SK-N-SH (cell line): Measurements from ENCODE around the gene MAPK8IP3. TPM values are rescaled to one million over a fixed set of nuclear protein-coding genes. Genes with fewer than 3 reads are reported as not detected.

Experiments used
- CTCF ChIA-PET: fragments of 300-600, 350-600 bp; formaldehyde crosslinking; extraction: SDS; loops from one replicate; lab custom pipeline; 2021; lab: Yijun Ruan, JAX
- POLR2A ChIA-PET: fragments of 350-600 bp; sonication (Branson Sonifier 250); formaldehyde crosslinking; extraction: SDS; loops from one replicate; lab custom pipeline; 2020; ENCODE audit warnings: antibody characterized with exemption, inconsistent platforms; lab: Yijun Ruan, JAX
- DNase-seq: peaks from one replicate; pipeline ENCODE4 v3.0.0; 2012
- H2AFZ ChIP-seq: fragments of 200-600 bp; sonication (generic); 2 replicates; pipeline ENCODE4 v1.8.1; 2016; ENCODE audit warnings: antibody characterized with exemption, mild to moderate bottlenecking, low read depth
- H3F3A ChIP-seq: fragments of 200-600 bp; sonication (generic); replicated peaks from 2 replicates; pipeline ENCODE3; 2016; ENCODE audit warnings: antibody characterized with exemption, mild to moderate bottlenecking; ENCODE audit not compliant: insufficient read depth
- H3K27ac ChIP-seq, 2 experiments: fragments of 200-500 bp in 1 of 2; fragments of 200-600 bp in 1 of 2; sonication (Bioruptor generic) in 1 of 2; sonication (generic), shearing (Covaris generic) in 1 of 2; 2 replicates each; pipeline versions ENCODE4 v1.5.1 to v1.6.1; 2014 to 2016; ENCODE audit warnings: low read depth in 2 of 2, inconsistent platforms in 1 of 2, low read length in 1 of 2, mild to moderate bottlenecking in 1 of 2, mixed read lengths in 1 of 2
- H3K27me3 ChIP-seq: fragments of 200-600 bp; sonication (generic), shearing (Covaris generic); 2 replicates; pipeline ENCODE4 v1.6.1; 2016; ENCODE audit warnings: mixed run types; ENCODE audit not compliant: insufficient read depth
- H3K36me3 ChIP-seq, 2 experiments: fragments of 200-500 bp in 1 of 2; fragments of 200-600 bp in 1 of 2; sonication (Bioruptor generic) in 1 of 2; sonication (generic) in 1 of 2; replicated peaks in 1 of 2; 2 replicates each; pipeline versions ENCODE3 to v1.5.1; 2014 to 2016; ENCODE audit warnings: low read length in 1 of 2, mild to moderate bottlenecking in 1 of 2; ENCODE audit not compliant: insufficient read depth in 2 of 2, control insufficient read depth in 1 of 2
- H3K4me1 ChIP-seq, 2 experiments: fragments of 200-500 bp in 1 of 2; fragments of 200-600 bp in 1 of 2; sonication (Bioruptor generic) in 1 of 2; sonication (generic), shearing (Covaris generic) in 1 of 2; 2 replicates each; pipeline versions ENCODE4 v1.5.1 to v1.6.1; 2014 to 2016; ENCODE audit warnings: low read depth in 1 of 2, low read length in 1 of 2, mixed run types in 1 of 2; ENCODE audit not compliant: insufficient read depth in 2 of 2, control insufficient read depth in 1 of 2
- H3K4me2 ChIP-seq: fragments of 200-600 bp; sonication (generic), shearing (Covaris generic); 2 replicates; pipeline ENCODE4 v1.6.1; 2017; ENCODE audit warnings: mixed run types
- H3K4me3 ChIP-seq, 2 experiments: fragments of 200-500 bp in 1 of 2; fragments of 200-600 bp in 1 of 2; sonication (Bioruptor generic) in 1 of 2; sonication (generic), shearing (Covaris generic) in 1 of 2; 2 replicates each; pipeline versions ENCODE4 v1.5.1 to v1.8.1; 2014 to 2016; ENCODE audit warnings: low read depth in 2 of 2, inconsistent platforms in 1 of 2, low read length in 1 of 2, mild to moderate bottlenecking in 1 of 2, mixed read lengths in 1 of 2, moderate library complexity in 1 of 2
- H3K79me2 ChIP-seq: fragments of 200-600 bp; sonication (generic); 2 replicates; pipeline ENCODE4 v1.8.1; 2017; ENCODE audit warnings: mild to moderate bottlenecking; ENCODE audit not compliant: insufficient read depth
- H3K9ac ChIP-seq: fragments of 200-600 bp; sonication (generic); 2 replicates; pipeline ENCODE4 v1.6.1; 2017; ENCODE audit warnings: mixed run types
- H3K9me2 ChIP-seq: fragments of 200-600 bp; sonication (generic); 2 replicates; pipeline ENCODE4 v1.6.1; 2017; ENCODE audit warnings: mixed run types
- H3K9me3 ChIP-seq: fragments of 200-600 bp; sonication (generic); 2 replicates; pipeline ENCODE4 v1.6.1; 2017; ENCODE audit warnings: mixed run types, mild to moderate bottlenecking, moderate library complexity
- H4K20me1 ChIP-seq: fragments of 200-600 bp; sonication (generic); 2 replicates; pipeline ENCODE4 v1.6.1; 2017; ENCODE audit warnings: mild to moderate bottlenecking, mixed run types; ENCODE audit not compliant: insufficient read depth
- ELF1 ChIP-seq: IDR thresholded peaks from 2 replicates; pipeline ENCODE4 v1.4.0; 2012
- EZH2phosphoT487 ChIP-seq: fragments of 200-600 bp; sonication (generic); IDR thresholded peaks from 2 replicates; pipeline ENCODE4 v1.6.1; 2017; ENCODE audit warnings: low read depth, mixed run types, mild to moderate bottlenecking, antibody characterized with exemption, moderate library complexity, borderline replicate concordance
- FOSL2 ChIP-seq: IDR thresholded peaks from 2 replicates; pipeline ENCODE4 v1.4.0; 2012; ENCODE audit warnings: low read depth, mild to moderate bottlenecking, moderate library complexity, borderline replicate concordance
- GABPA ChIP-seq: IDR thresholded peaks from 2 replicates; pipeline ENCODE4 v1.4.0; 2012; ENCODE audit warnings: low read depth, mild to moderate bottlenecking
- JUND ChIP-seq: IDR thresholded peaks from 2 replicates; pipeline ENCODE4 v1.4.0; 2012
- MEF2A ChIP-seq: IDR thresholded peaks from 2 replicates; pipeline ENCODE4 v1.4.0; 2012; ENCODE audit warnings: low read depth, borderline replicate concordance
- MXI1 ChIP-seq: IDR thresholded peaks from 2 replicates; pipeline ENCODE4 v1.6.1; 2012; ENCODE audit warnings: mild to moderate bottlenecking, low read depth, low read length, improper control_type of control experiment
- NFIC ChIP-seq: IDR thresholded peaks from 2 replicates; pipeline ENCODE4 v1.4.0; 2012; ENCODE audit warnings: borderline replicate concordance
- NRF1 ChIP-seq: IDR thresholded peaks from 2 replicates; pipeline ENCODE4 v1.6.1; 2012; ENCODE audit warnings: low read depth, mild to moderate bottlenecking, low read length
- RCOR1 ChIP-seq: fragments of 150-350 bp; IDR thresholded peaks from 2 replicates; pipeline ENCODE4 v1.6.1; 2017; ENCODE audit warnings: antibody characterized with exemption, low read length
- RFX5 ChIP-seq: IDR thresholded peaks from 2 replicates; pipeline ENCODE4 v1.6.1; 2012; ENCODE audit warnings: mild to moderate bottlenecking, improper control_type of control experiment, low read length
- SIN3A ChIP-seq: IDR thresholded peaks from 2 replicates; pipeline ENCODE4 v1.6.1; 2012; ENCODE audit warnings: low read depth, mild to moderate bottlenecking, low read length, moderate library complexity, borderline replicate concordance
- TAF1 ChIP-seq: IDR thresholded peaks from 2 replicates; pipeline ENCODE4 v1.6.1; 2012; ENCODE audit warnings: low read depth, mild to moderate bottlenecking, low read length, moderate library complexity, borderline replicate concordance
- TCF12 ChIP-seq: IDR thresholded peaks from 2 replicates; pipeline ENCODE4 v1.4.0; 2012
- TEAD4 ChIP-seq: IDR thresholded peaks from 2 replicates; pipeline ENCODE4 v1.4.0; 2012; ENCODE audit warnings: mild to moderate bottlenecking, borderline replicate concordance; ENCODE audit not compliant: insufficient read depth
- YY1 ChIP-seq: IDR thresholded peaks from 2 replicates; pipeline ENCODE4 v1.4.0; 2012; ENCODE audit warnings: low read depth, mild to moderate bottlenecking
- WGBS: methylation state at CpG from one replicate; pipeline ENCODE4 v1.1.6; 2017; ENCODE audit warnings: low lambda C conversion rate; 5-methylcytosine and 5-hydroxymethylcytosine counted together
- polyA plus RNA-seq, 3 experiments: library from polyadenylated mRNA; depleted of rRNA; stranded (reverse); fragments of >200 nt; gene quantifications; 2 replicates each; pipeline ENCODE4 v1.2.3, GENCODE V29; 2012
- TF ChIP-seq, protein P1 (sequence below): IDR thresholded peaks from 2 replicates; pipeline ENCODE4 v1.4.0; 2012; ENCODE audit warnings: low read depth, borderline replicate concordance
- TF ChIP-seq, protein P2 (sequence below): fragments of 150-350 bp; IDR thresholded peaks from 2 replicates; pipeline ENCODE4 v1.6.1; 2016; ENCODE audit warnings: mild to moderate bottlenecking, low read depth, low read length

The MAPK8IP3 gene
- polyA plus RNA-seq, 1 of the 3 experiments (the other 2 are of a cell fraction), result 57.3 TPM

DNA sequence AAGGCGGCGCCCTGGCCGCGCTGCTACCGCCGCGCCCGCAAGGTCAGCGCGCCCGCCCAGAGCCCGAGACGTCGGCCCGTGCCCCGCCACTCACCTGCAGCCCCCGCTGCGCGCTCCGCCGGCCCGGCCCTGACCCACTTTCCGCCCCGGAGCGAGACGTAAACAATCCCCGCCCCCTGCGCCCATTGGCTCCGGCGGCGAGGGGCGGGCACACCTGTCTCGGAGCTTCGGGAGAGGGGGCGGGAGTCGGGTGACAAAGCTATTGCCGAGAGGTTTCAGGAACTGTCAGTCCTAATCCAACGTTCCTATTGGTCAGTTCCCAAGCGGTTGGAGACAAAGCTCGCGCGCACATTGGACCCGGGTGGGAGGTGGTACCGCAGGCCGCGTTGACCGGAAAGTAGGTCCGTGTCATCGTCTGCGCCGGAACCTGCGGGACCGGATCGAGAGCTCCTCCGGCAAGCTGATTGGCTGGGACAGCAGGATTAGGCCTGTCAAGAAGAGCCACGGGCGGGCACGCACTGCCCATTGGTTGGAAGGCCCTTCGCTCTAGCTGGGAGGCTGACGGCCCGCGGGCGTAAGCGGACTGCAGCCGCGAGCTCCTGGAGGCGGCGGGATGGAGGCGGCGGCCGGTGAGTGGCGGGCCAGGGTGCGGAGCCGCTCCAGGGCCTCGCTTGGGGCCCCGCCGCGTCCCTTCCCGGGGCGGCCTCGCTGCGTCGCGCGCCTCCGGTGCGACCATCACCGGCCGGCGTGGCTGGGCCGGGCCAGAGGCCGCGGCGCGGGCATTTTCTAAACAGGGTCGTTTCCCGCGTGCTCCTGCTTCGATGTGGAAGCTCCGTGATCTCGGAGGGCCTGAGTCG, 76.6 kb downstream of the MAPK8IP3 start, which contains the start of the genes NUBP2 and SPSB3 (continued):
- peak; percentile 57 for TF ChIP-seq MXI1
- TF ChIP-seq TEAD4, result no peak
- no peak for TF ChIP-seq FOSL2
- TF ChIP-seq, protein P1, sequence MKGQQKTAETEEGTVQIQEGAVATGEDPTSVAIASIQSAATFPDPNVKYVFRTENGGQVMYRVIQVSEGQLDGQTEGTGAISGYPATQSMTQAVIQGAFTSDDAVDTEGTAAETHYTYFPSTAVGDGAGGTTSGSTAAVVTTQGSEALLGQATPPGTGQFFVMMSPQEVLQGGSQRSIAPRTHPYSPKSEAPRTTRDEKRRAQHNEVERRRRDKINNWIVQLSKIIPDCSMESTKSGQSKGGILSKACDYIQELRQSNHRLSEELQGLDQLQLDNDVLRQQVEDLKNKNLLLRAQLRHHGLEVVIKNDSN, result no peak
- no peak for TF ChIP-seq EZH2phosphoT487
- TF ChIP-seq SIN3A, result peak; percentile 90
- TF ChIP-seq YY1, result no peak
- TF ChIP-seq RCOR1, result no peak
- 0 out of 2 replicates have a peak, but pooled peaks have one; percentile 2 for TF ChIP-seq NRF1
- peak; percentile 62; the same call in 1 of the 2 replicates for TF ChIP-seq RFX5
- TF ChIP-seq MEF2A, result no peak
- no peak for TF ChIP-seq NFIC
- no peak for TF ChIP-seq JUND
- peak; percentile 86 for TF ChIP-seq ELF1
- TF ChIP-seq, all 33 proteins: peak for 12

DNA sequence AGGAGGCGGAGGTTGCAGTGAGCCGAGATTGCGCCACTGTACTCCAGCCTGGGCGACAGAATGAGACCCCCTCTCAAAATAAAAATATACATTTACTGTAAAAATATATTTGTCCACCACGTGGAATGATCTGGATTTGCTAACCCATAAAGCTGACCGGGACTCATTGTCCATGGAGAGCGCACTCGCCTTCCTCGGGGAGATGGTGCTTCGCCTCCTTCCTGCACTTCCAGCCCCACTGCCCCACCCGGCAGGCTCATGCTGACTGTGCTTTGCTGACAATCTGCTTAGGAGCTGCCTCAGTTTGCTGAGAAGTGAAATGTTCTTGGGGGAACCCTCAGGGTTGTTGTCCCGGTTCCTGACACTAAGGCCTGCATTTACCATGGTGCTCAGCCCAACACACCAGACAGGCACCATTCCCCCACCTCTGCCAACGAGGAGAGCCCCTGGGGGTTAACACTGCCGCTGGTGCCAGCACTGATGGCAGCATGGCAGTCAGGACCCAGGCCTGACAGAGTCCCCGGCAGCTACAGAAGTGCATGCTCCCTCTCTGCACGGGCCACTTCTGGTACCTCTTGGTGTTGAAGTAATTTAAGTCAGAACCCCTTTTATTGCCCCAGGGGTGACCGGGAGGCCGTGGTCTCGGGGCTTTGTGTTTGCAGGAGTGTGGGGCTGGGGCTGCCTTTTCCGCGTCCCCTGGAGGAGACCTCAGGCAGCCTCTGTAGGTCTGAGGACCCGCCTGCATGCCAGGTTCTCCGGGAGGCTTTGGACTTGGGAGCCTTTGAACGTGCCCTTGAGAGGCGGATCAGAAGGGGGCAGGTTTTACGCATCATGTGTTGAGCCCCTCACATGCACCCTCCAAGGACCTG, 79.2 kb downstream of the MAPK8IP3 start:
- no peak for TF ChIP-seq GABPA
- TF ChIP-seq, protein P2, sequence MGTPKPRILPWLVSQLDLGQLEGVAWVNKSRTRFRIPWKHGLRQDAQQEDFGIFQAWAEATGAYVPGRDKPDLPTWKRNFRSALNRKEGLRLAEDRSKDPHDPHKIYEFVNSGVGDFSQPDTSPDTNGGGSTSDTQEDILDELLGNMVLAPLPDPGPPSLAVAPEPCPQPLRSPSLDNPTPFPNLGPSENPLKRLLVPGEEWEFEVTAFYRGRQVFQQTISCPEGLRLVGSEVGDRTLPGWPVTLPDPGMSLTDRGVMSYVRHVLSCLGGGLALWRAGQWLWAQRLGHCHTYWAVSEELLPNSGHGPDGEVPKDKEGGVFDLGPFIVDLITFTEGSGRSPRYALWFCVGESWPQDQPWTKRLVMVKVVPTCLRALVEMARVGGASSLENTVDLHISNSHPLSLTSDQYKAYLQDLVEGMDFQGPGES, result no peak
- TF ChIP-seq TEAD4, result no peak
- TF ChIP-seq TCF12, result no peak
- TF ChIP-seq EZH2phosphoT487, result no peak
- no peak for TF ChIP-seq TAF1
- TF ChIP-seq ELF1, result no peak
- TF ChIP-seq RFX5, result no peak
- TF ChIP-seq FOSL2, result no peak
- TF ChIP-seq NFIC, result no peak
- no peak for TF ChIP-seq MXI1
- Histone ChIP-seq H3K9me3 (no peaks in the 10 kb centered on the region), H3K27ac (no peak overlapping the region), H3K9ac (no peak overlapping the region), H2AFZ (no peak overlapping the region), H4K20me1 (peaks cover 13% of the 10 kb centered on the region; the same call in 1 of the 2 replicates), H3F3A (peaks cover 8% of the 10 kb centered on the region), H3K4me3 (no peak overlapping the region), H3K79me2 (peaks cover 54% of the 10 kb centered on the region), H3K9me2 (no peaks in the 10 kb centered on the region), H3K27me3 (no peaks in the 10 kb centered on the region), H3K4me2 (no peak overlapping the region), H3K4me1 (peaks cover 0 to 8% of the 10 kb centered on the region in 2 experiments; a peak in 1 of 4 replicates), H3K36me3 (peaks cover under 1 to 36% of the 10 kb centered on the region in 2 experiments)
- CTCF ChIA-PET, result interaction anchor here (1.4 to 4.3 kb wide), 2 partner anchors 8 to 11 kb away, joined by 5 to 40 read pairs; partner anchors contain the start of genes EME2, IGFALS and MRPS34
- no peak for DNase-seq
- POLR2A ChIA-PET, result interaction anchor here (0.6 kb wide), 1 partner anchor 514 kb away, joined by 3 read pairs; no protein-coding TSS in a partner anchor
- WGBS, result 96% methylated on average over 19 of the region's 26 CpGs
